Breast epithelium (tissue), 3 donors: Measurements from ENCODE around the gene EGFL7.

Experiments used
- CTCF ChIP-seq, 3 donors: fragments of 450-650 bp; IDR thresholded peaks; one replicate each; pipeline ENCODE4 v1.5.1; 2016 to 2017; ENCODE audit warnings: antibody characterized with exemption in 3 of 3, mild to moderate bottlenecking in 3 of 3, moderate library complexity in 3 of 3
- POLR2A ChIP-seq: fragments of 450-650 bp; IDR thresholded peaks from one replicate; pipeline ENCODE4 v1.6.1; 2016; ENCODE audit warnings: antibody characterized with exemption, mild to moderate bottlenecking, moderate library complexity
- POLR2AphosphoS5 ChIP-seq, 3 donors: sonication (generic); formaldehyde crosslinking; IDR thresholded peaks; one replicate each; pipeline ENCODE4 v1.6.1; 2017; ENCODE audit warnings: antibody characterized with exemption in 3 of 3

GRCh38 chr9:136686794-136687711 lies 24.3 kb downstream of the EGFL7 start, which contains the start of gene AGPAT2:
- TF ChIP-seq POLR2A (no peak), CTCF (IDR thresholded peaks at IDR 0.05) (no peak), POLR2AphosphoS5 (IDR thresholded peaks at IDR 0.05) (peak in 1 of 3 donors; percentile 40)
